Fibroblast of skin of left biceps (primary cell): Measurements from ENCODE around the gene SACS.
"Not testable (repeated sequence)": the region's sequence is repeated elsewhere in the genome, so short reads cannot be mapped to it uniquely, and the experiment has no call there.

ENCODE experiments used
- DNase-seq, 2 experiments: peaks; one replicate each; pipeline ENCODE4 v3.0.0-alpha.2; 2013; ENCODE audit warnings: low read depth in 2 of 2

Gene SACS

GRCh38 chr13:23418776-23419683 lies 14.5 kb downstream of the SACS start:
- no peak for DNase-seq

GRCh38 chr13:23414682-23415081 lies 18.8 kb downstream of the SACS start:
- no peak for DNase-seq

- DNase-seq, result no peak
Observed at GRCh38 chr13:23411706-23412105, 21.8 kb downstream of the SACS start.

GRCh38 chr13:23411220-23411619 lies 22.3 kb downstream of the SACS start:
- no peak for DNase-seq

- DNase-seq, result no peak
Observed at GRCh38 chr13:23408026-23408425, 25.5 kb downstream of the SACS start.

- DNase-seq, result not testable (repeated sequence)
Observed at GRCh38 chr13:23401156-23401555, 32.3 kb downstream of the SACS start.

- DNase-seq, result no peak
Observed at GRCh38 chr13:23399347-23399746, 34.2 kb downstream of the SACS start.

- DNase-seq, result no peak
Observed at GRCh38 chr13:23394821-23395220, 38.7 kb downstream of the SACS start.

GRCh38 chr13:23392925-23393645 lies 40.4 kb downstream of the SACS start:
- no peak for DNase-seq

- DNase-seq, result no peak
Observed at GRCh38 chr13:23392313-23392712, 41.2 kb downstream of the SACS start.

GRCh38 chr13:23391752-23392151 lies 41.8 kb downstream of the SACS start:
- DNase-seq, result no peak

GRCh38 chr13:23386533-23386932 lies 47.0 kb downstream of the SACS start:
- no peak for DNase-seq

- DNase-seq, result no peak
Observed at GRCh38 chr13:23385931-23386330, 47.6 kb downstream of the SACS start.

- DNase-seq, result no peak
Observed at GRCh38 chr13:23384111-23384510, 49.4 kb downstream of the SACS start.

GRCh38 chr13:23383151-23383550 lies 50.4 kb downstream of the SACS start:
- no peak for DNase-seq

GRCh38 chr13:23381866-23382265 lies 51.6 kb downstream of the SACS start:
- DNase-seq, result no peak

GRCh38 chr13:23380534-23380933 lies 53.0 kb downstream of the SACS start:
- no peak for DNase-seq

- peak; percentile 99 for DNase-seq
Observed at GRCh38 chr13:23377983-23378632, 55.4 kb downstream of the SACS start.

GRCh38 chr13:23377579-23377978 lies 55.9 kb downstream of the SACS start:
- DNase-seq, result no peak

- DNase-seq, result peak; percentile 87 to 91
Observed at GRCh38 chr13:23375001-23375971, 58.2 kb downstream of the SACS start.

GRCh38 chr13:23372264-23372906 lies 61.1 kb downstream of the SACS start:
- no peak for DNase-seq
